NCI-H82 (cell line): Measurements from ENCODE around the gene UBA6.
"Not testable (repeated sequence)": the region's sequence is repeated elsewhere in the genome, so short reads cannot be mapped to it uniquely, and the experiment has no call there.

Experiments used
- DNase-seq: peaks from one replicate; lab custom pipeline; 2025; lab: John Stamatoyannopoulos, UW

UBA6 gene

DNA sequence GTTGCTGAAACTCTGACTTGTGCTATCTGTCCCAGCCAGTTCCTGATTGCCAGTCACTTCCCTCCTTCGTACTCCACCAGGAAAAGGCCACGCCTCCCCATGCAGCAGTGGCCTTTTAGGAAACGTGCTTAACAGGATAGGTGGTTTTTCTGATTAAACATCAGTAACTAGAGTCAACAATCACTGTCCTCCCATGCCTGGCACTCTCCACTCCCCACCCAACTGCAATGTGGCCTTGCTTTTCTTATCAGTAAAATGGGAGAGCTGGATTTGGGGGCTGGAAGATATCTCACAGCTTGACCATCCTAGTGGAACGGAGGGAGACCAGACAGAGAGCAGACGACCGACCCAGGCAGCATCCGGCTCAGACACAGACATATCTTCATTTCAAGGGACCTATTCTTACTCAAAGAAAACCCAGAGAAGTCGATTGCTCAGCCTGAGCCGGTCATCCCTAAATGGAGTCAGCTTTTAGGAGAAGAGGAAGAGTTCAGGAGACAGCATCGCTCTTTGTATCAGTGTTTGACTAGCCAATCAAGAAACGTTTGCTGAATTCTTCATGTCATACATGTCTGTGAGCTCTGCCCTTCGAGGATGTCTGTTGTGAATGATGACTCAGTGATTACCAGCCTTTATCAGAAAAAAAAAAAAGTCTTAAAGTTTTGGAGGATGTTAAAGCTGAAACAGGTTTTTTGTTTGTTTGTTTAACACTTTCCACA lies 12.7 kb upstream of the UBA6 start:
- DNase-seq = no peak

DNA sequence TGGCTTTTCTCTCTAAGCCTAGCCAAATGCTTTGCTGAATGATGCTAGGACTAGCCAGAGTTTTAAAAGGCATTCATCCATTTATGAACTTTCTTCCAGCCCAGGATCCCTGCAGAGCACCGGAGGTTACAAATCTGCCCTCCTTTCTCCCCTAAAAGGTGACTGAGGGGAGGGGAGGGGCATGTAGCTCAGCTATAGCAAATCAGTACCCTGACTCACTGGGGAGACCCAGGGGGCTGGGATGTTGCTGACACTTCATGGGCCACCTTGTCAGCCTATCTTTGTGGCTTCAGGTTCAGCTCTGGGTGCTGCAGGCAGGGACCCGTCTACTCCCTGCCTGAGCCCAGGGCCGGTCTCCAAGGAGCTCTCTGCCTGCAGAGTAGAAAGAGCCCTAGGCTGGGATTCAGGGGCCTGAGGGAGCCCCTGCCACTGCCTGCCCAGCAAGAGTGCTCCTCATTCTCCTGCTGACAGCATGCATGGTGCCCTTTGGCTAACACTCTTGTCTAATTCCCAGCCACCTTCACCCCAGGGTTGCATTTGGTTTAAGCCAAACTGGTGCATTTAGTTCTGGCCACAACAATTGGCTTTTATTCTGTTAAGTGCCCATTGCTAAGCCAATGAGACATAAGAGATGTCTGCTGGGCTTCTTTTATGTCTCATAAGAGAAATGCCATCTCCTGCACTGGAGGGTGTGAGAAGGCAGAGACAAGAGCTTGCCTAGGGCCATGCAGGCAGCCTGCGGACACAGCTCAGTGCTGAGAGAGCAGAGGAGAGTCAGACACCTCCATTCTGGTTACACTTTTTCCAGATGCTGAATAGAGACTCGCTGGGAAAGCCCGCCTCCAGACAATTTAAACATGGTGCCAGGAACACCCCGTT lies 11.9 kb upstream of the UBA6 start:
- no peak for DNase-seq

DNA sequence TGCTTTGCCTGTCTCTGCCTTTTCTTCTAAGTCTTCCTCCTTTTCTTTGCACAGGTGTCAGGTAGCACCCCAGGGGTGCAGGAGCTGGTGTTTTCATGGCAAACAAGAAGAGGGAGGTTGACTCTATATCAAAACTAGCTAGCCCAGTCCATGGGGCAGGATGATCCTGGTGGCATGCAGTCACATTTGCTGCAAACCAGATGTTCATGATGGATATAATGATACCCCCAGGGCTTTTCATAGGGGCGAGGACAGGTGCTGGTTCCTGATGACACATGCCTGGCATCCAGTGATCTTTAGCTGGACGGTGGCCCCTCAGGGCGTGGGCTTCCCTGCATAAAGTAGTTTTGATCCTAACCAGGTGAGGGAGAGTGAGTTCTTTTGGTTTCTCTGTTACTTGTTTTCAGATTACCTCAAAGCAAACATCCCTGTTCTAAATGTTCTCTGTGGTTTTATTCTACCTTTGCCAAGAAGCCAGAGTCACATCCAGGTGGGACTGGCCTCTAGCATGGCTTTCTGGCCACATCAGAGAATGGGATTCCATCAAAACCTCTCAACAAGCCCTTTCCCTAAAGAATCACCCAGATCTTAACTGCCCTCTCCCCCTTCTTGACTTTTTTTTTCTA lies 11.2 kb upstream of the UBA6 start:
- no peak for DNase-seq

DNA sequence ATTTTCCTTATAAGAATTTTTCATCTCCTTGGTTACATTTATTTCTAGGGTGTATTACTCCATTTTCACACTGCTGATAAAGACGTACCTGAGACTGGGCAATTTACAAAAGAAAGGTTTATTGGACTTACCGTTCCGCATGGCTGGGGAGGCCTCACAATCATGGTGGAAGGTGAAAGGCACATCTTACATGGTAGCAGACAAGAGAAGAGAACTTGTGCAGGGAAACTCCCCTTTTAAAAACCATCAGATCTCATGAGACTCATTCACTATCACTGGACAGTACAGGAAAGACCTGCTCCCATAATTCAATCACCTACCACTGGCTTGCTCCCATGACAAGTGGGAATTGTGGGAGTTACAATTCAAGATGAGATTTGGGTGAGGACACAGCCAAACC lies 5.7 kb upstream of the UBA6 start:
- not testable (repeated sequence) for DNase-seq

DNA sequence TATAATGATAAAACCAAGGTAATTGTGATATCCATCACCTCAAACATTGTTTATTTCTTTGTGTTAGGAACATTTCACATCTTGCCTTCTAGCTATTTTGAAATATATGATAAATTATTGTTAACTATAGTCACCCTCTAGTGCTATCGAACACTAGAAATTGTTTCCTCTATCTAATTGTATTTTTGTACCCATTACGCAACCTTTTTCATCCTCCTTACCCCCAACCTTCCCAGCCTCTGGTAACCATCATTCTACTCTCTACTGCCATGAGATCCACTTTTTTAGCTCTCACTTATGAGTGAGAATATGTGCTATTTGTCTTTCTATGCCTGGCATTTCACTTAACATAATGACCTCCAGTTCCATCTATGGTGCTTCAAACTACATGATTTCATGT lies 3.9 kb upstream of the UBA6 start:
- no peak for DNase-seq

DNA sequence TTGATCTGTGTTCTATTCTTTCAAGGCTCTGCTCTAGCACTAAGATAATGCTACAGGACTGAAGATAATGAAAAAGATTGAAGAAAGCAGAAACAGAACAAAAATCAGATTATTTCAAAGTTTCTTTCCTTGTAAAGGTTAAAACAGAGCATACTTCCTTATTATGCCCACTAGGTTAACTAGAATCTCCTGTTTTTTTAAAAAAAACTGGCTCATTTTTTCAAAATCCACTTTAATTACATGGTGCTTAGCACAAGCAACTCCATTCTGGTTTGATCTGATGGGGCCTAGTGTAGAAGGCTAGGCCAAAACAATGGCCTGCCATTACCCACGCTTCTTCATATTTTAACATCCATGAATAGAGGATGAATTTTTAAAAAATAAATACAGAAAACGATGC lies 1.2 kb upstream of the UBA6 start:
- DNase-seq = no peak

DNA sequence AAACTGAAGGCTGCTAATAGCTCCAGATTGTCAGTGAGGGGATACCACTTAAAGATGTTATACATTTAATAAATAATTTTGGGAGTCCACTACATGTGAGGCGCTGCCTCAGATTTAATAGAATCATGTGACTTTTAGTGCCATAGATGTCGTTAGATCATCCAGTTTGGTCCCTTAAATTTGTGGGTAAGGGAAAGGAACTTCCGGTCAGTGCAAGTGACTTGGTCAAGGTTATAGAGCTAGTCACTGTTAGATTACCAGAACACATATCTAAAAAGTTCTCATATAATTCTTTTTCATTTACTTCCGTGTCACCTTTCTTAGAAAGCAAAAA lies 529 bp upstream of the UBA6 start:
- no peak for DNase-seq

DNA sequence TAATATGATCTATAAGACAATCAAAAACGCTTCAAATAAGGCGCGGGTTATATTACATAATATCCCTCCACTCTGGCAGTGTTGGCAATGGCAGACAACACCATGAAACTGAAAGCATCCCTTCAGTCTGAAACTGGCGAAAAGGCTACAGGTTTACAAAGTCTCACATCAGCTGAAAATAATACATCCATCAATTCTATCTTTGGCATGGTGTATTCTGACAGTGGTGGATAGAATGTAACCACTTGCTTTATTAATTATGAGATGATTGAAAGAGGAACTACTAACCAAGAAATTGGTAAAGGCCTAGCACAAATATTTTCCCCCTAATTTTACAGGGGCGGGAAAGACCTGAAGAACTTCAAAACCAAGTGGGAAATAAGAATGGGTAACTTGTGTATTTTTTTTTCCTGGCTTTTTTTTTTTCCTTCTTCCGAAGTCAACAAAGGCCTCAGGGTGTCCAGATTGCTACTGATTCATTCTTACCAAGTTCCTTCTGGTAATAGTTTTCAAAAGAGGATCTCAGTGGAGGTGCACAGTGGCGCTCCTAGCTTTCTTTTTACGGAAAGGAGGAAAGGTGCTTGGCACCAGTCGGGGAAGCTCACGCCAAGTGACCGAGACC lies 728 bp downstream of the UBA6 start:
- DNase-seq = peak; percentile 65

DNA sequence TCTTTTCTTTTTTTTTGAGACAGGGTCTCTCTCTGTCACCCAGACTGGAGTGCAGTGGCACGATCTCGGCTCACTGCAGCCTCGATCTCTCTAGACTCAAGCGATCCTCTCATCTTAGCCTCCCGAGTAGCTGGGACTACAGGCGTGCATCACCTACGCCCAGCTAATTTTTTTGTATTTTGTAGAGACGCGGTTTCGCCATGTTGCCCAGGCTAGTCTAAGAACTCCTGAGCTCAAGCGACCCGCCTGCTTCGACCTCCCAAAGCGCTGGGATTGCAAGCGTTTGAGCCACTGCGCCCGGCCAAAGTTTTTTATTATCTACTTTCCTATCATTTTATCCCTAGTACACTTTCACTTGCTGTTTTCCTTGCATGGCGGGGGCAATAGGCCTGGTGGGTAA lies 1.4 kb downstream of the UBA6 start:
- no peak for DNase-seq

DNA sequence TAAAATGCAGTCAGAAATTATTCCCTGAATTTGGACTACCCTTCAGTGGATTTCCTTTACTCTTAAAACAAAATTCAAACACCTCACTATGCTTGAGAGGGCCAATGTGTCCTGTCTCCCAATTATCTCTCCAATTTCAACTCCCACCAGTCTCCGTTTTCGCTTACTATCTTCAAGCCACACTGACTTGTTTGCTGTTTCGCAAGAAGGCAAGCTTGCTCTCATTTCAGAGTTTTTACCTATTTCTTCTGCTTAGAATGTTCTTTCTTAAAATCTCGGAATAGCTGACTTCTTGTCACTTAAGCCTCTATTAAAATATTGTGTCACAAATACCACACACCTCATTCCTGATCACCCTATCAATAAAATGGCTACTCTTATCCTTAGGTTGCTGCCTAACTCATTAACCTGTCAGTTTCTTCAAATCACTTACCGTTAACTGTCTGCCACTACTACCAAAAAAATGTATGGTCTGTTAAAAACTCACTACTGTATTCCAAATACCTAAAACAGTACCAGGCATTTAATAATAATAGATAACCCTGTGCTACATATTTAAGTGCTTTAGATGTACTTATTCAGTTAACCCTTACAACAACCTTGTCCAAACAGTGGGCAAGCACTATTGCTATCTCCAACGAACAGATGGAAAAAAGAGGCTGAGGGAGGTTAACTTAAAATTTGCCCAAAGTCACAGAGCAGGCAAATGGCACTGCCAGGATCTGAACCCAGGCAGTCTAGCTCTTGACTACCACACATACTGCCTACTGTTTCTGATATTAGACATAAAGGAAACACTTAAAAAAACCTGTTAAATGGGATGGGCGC lies 2.9 kb downstream of the UBA6 start:
- no peak for DNase-seq

DNA sequence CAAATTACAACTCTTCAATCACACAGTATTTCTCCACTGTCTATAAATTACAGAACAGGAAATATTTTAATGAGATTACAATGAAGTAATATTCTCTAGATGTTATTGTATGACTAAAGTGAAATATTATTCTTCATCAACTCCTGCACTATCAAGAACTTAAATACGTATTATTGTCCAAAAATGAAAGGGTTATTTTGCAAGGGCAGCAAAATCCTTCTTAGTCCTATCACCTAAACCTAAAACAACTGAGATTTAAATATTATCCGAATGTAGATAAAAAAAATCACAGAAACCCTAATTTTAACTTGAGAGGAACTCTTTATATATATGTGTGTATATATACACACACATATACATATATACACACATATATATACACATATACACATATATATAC lies 4.9 kb downstream of the UBA6 start:
- no peak for DNase-seq

DNA sequence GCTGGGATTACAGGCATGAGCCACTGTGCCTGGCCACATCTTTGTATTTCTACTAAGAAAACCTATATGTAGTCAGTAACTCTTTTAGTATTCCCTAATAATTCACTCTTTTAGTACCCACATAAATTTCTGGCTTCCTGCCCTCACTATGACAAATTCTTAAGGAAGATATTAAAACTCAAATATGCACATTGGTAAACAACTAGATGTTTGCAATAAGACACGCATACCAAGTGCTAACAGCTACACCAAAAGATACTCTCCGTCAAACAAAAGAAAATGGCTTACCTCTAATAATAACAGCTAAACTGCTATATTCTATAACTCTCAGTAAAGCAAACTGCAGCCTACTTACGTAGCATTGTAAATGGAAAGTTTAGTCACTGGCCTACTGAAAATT lies 6.3 kb downstream of the UBA6 start:
- no peak for DNase-seq

DNA sequence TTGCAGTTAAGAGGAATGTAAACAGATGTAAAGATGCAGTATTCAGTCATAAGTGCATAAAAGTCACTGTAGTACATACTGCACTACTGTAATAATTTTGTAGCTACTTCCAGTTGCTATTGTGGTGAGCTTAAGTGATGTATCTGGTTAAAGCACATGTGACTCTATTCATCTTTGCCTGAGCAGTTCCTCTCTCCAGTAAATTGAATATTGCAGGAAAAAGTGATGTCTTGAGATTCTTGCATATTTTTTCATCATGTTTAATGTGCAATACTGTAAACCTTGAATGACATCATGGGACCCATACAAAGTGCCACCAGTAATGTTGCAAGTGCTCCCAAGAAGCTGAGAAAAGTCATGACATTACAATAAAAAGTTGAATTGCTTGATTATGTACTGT lies 9.6 kb downstream of the UBA6 start:
- DNase-seq = no peak

DNA sequence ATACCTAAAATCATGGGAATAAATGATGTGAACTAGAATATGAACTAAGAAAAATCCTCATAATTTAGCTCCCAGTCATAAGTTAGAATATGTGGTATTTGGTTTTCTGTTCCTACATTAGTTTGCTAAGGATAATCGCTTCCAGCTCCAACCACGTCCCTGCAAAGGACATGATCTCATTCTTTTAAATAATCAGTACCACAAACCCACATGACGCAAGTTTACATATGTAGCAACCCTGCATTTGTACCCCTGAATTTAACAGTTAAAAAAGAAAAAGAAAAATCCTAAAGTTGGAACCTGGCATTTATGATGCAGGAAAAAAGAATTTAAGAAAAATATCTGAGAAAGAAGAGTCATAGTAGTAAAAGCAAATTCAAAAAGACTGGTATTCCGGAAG lies 13.3 kb downstream of the UBA6 start:
- DNase-seq = no peak

DNA sequence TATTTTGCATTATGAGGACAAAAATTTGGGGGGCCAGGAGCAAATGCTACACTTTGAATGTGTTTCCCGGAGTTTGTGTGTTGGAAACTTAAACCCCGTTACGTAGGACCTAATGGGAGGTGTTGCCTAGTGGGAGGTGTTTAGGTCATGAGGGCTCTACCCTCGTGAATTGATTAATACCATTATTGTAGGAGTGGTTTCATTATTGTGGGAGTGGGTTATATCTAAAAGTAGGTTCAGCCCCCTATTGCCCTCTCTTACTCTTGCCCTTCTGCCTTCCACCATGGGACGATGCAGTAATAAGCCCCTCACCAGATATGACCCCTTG lies 15.5 kb downstream of the UBA6 start:
- no peak for DNase-seq

DNA sequence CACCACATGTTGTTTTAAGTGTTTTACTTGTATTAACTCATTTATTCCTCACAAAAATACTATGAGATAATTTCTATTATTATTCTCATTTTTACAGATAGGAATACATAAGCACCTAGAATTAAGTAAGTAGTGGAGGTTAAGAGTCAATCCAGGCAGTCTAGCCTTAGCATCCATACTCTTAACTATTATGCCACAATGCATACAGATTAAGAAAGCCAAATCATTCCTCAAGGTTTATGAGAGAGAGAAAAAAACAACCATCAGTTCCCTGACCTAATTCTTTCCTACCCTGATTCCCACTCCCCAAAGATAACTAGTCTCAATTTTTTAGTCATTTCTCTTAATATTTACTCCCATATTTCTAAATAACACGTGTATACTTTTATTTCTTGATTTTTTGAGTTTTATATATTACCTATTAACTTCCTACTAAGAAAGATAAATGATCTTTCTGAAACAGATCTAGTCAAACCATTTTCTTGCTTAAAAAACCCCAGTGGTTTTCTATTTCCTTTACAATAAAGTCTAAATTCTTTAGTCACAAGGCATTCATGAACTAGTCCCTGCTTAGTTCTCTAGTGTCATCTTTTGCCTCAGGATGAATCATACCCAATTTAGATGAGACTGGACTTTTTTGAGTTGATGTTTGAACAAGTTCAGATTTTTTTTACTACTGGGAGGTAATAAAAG lies 16.0 kb downstream of the UBA6 start:
- DNase-seq = no peak

DNA sequence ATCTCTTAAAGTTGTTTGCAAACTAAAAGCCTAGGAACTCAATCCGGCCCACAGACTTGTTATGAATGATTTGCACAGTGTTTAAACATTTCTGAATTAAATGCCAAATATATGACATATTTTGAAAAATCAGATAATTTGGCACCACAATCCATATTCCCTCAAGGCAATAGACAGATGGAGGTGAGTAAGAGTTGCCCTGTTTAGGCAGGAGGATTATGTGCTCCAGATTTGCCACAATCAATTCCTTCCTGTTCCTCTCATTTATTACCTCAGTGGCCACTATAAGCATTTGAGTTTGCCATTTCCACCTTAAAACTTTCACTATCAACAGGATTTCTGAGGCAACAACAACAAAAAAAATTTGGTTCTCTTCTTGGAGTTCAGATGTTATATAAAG lies 18.7 kb downstream of the UBA6 start:
- no peak for DNase-seq

DNA sequence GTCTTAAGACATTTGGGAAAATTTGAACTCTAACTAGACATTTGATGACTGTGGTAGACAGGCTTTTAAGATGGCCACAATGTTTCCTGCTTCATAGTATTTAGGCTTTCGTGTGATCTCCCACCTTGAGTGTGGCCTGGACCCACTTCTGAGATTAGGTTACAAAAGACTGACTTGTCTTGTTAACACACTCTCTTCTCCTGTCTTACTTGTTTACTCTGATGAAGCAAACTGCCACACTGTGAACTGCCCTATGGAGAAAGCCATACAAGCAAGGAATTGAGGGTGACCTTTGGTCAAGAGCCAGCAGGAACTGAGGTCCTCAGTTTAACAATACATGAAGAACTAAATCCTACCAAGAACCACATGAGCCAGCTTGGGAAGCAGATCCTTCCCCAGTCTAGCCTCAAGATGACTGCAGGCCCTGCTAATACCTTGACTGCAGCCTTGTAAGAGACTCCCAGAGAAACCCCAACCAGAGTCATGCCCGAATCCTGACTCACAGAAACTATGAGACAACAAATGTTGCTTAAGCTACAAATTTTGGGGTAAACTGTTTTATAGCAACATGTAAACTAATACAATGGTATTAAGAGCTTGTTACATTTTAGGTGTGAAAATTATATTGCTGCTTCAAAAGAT lies 20.3 kb downstream of the UBA6 start:
- no peak for DNase-seq

DNA sequence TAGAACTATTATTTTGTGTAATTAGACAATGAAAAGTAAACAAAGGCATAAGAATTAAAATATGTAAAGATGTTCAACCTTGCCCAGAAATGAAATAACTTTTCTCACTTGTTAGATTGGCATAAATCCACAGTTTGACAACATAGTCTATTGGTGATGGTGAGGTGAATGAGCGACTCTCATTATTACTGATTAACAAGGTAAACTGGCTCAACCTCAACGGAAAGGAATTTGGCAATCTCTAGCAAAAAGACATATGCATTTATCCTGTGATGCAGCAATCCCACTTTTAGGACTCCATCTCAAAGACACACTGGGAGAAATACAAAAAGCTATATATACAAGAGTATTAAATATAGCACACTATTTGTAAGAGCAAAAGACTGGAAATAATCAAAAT lies 22.3 kb downstream of the UBA6 start:
- no peak for DNase-seq

DNA sequence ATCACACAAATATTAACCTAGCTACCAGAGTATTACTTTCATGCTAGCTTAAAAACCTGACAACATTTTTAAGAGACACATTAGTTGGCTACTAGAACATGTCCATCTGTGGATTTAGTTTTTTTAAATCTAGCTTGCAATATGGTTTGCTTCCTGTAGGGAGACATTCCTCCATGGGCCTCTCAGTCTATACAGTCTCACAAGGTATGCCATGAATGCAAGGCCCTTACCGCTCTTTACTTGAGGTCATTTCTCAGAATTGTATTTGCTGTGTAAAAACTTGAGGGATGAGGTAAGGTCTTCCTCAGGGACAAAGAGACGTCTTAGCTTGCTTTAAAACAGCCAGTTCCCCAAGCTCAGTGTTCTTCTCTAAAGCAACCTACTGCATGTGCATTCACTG lies 26.9 kb downstream of the UBA6 start:
- DNase-seq = peak; percentile 1

DNA sequence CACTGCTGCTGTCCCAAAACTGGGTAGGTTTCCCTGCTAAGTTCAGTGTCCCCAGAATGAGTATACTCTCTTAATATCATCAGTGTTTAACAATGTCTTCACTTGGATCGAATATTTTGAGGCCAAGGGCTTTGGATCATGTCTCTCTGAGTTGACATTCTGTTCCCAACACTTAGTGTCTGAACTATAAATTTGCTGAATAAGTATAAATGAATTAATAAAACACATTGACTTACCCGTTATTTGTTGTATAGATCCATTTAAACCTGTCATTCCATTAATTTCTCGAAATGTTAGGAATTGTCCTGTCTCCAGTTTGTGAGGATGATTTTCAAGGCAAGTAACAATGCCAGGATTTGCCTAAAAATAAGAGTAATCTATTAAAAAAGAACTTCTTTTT lies 32.6 kb downstream of the UBA6 start:
- no peak for DNase-seq
